Posterior cingulate gyrus (tissue), 11 donors: ENCODE data around the gene CTNNA3.
A peak's percentile ranks its signal among the peaks of the same experiment; 100 is the strongest.

Experiments
- DNase-seq, 10 donors: peaks; one replicate each; pipeline versions ENCODE4 v3.0.0 to v3.0.0-alpha.2; 2020 to 2021; ENCODE audit warnings: mixed read lengths in 3 of 10
- intact Hi-C: fragments of 100-400 bp; cut with DNase I; formaldehyde crosslinking; loops from one replicate; pipeline ENCODE4 v1.15.1; 2023

The CTNNA3 gene

GRCh38 chr10:67520924-67521520 is 175.0 kb downstream of the CTNNA3 start:
- intact Hi-C loops = loop anchor here (5.0 kb wide), 1 partner anchor 599 kb away; no protein-coding TSS in a partner anchor
- DNase-seq = peak in 5 of 10 donors; percentile 38 to 78 (median 51)

GRCh38 chr10:67519434-67519833 is 176.6 kb downstream of the CTNNA3 start:
- no peak for DNase-seq

GRCh38 chr10:67518756-67519155 is 177.2 kb downstream of the CTNNA3 start:
- no peak for DNase-seq
- intact Hi-C loops = no loop called here

More at GRCh38 chr10:67519434-67519833, 176.6 kb downstream of the CTNNA3 start:
- intact Hi-C loops = no loop called here

- intact Hi-C loops = no loop called here
- no peak for DNase-seq
These were observed 178.0 kb downstream of the CTNNA3 start for GRCh38 chr10:67518043-67518442.

- no peak for DNase-seq
- intact Hi-C loops = no loop called here
These were observed 189.3 kb downstream of the CTNNA3 start for GRCh38 chr10:67506757-67507091.

GRCh38 chr10:67506083-67506756 is 189.8 kb downstream of the CTNNA3 start:
- DNase-seq = no peak
- intact Hi-C loops = no loop called here

GRCh38 chr10:67492317-67493019 is 203.5 kb downstream of the CTNNA3 start:
- intact Hi-C loops = no loop called here
- no peak for DNase-seq

GRCh38 chr10:67487906-67488619 is 207.9 kb downstream of the CTNNA3 start:
- intact Hi-C loops = no loop called here
- DNase-seq = no peak

GRCh38 chr10:67487199-67487598 is 208.8 kb downstream of the CTNNA3 start:
- no peak for DNase-seq
- intact Hi-C loops = no loop called here

- DNase-seq = no peak
- intact Hi-C loops = no loop called here
These were observed 218.1 kb downstream of the CTNNA3 start for GRCh38 chr10:67477868-67478267.

- intact Hi-C loops = no loop called here
- peak in 1 of 10 donors; percentile 45 for DNase-seq
These were observed 219.8 kb downstream of the CTNNA3 start for GRCh38 chr10:67476201-67476600.

- DNase-seq = no peak
- intact Hi-C loops = no loop called here
These were observed 222.0 kb downstream of the CTNNA3 start for GRCh38 chr10:67473850-67474633.

GRCh38 chr10:67471022-67471421 is 225.0 kb downstream of the CTNNA3 start:
- no peak for DNase-seq
- intact Hi-C loops = no loop called here

GRCh38 chr10:67464278-67464677 is 231.7 kb downstream of the CTNNA3 start:
- intact Hi-C loops = no loop called here
- no peak for DNase-seq

GRCh38 chr10:67452892-67453291 is 243.1 kb downstream of the CTNNA3 start:
- intact Hi-C loops = no loop called here
- DNase-seq = peak in 1 of 10 donors; percentile 39

GRCh38 chr10:67438605-67439304 is 257.2 kb downstream of the CTNNA3 start:
- DNase-seq = peak in 1 of 10 donors; percentile 4
- intact Hi-C loops = no loop called here

GRCh38 chr10:67433276-67433675 is 262.7 kb downstream of the CTNNA3 start:
- intact Hi-C loops = no loop called here
- DNase-seq = no peak

GRCh38 chr10:67402620-67403019 is 293.4 kb downstream of the CTNNA3 start:
- intact Hi-C loops = no loop called here
- no peak for DNase-seq

- intact Hi-C loops = no loop called here
- DNase-seq = no peak
These were observed 294.3 kb downstream of the CTNNA3 start for GRCh38 chr10:67401711-67402110.
